ENCODE data around the gene TP53. TPM values are rescaled to one million over a fixed set of nuclear protein-coding genes. Genes with fewer than 3 reads are reported as not detected.

The TP53 gene
- total RNA-seq, 4 donors from 2014 or later, result 37.2 to 77.2 (median 65.2) TPM

- Histone ChIP-seq H3K36me3 (no peaks in the 10 kb centered on the region), H3K27ac (no peak overlapping the region), H3K9me3 (no peaks in the 10 kb centered on the region), H3K4me1 (peaks cover 6% of the 10 kb centered on the region), H3K27me3 (no peaks in the 10 kb centered on the region), H3K4me3 (no peak overlapping the region)
- DNase-seq (ENCODE audit: low spot score in 2 of 2), result no peak
- WGBS, result 44% methylated on average over 6 of the region's 6 CpGs
- TF ChIP-seq POLR2A (IDR thresholded peaks at IDR 0.05) (no peak), CTCF (IDR thresholded peaks at IDR 0.05) (peak in 1 of 2 donors; percentile 43)
Observed at GRCh38 chr17:7632492-7632894, 54.8 kb downstream of the TP53 start.

- no peaks in the 10 kb centered on the region for H3K27me3 ChIP-seq
- H3K9me3 ChIP-seq, result no peaks in the 10 kb centered on the region
- H3K36me3 ChIP-seq, result no peaks in the 10 kb centered on the region
- H3K4me1 ChIP-seq, result peaks cover 9% of the 10 kb centered on the region
- DNase-seq (ENCODE audit: low spot score in 2 of 2), result no peak
- TF ChIP-seq EP300 (IDR thresholded peaks at IDR 0.05) (no peak), POLR2AphosphoS5 (IDR thresholded peaks at IDR 0.05) (no peak), CTCF (IDR thresholded peaks at IDR 0.05) (no peak), POLR2A (IDR thresholded peaks at IDR 0.05) (no peak)
- 82% methylated on average over 11 of the region's 11 CpGs for WGBS
- no peak overlapping the region for H3K4me3 ChIP-seq
- H3K27ac ChIP-seq, result no peak overlapping the region
Observed at GRCh38 chr17:7631398-7632380, 55.6 kb downstream of the TP53 start.

- peaks cover 14% of the 10 kb centered on the region for H3K4me1 ChIP-seq
- no peak for TF ChIP-seq POLR2AphosphoS5 (IDR thresholded peaks at IDR 0.05)
- no peak for TF ChIP-seq POLR2A (IDR thresholded peaks at IDR 0.05)
- TF ChIP-seq CTCF (IDR thresholded peaks at IDR 0.05), result no peak
- TF ChIP-seq EP300 (IDR thresholded peaks at IDR 0.05), result no peak
- no peaks in the 10 kb centered on the region for H3K36me3 ChIP-seq
- H3K27ac ChIP-seq, result no peak within 1 kb of the TSS
- no peak within 1 kb of the TSS for H3K4me3 ChIP-seq
- no peaks in the 10 kb centered on the region for H3K27me3 ChIP-seq
- WGBS, result 93% methylated on average over 8 of the region's 13 CpGs
- no peaks in the 10 kb centered on the region for H3K9me3 ChIP-seq
- no peak for DNase-seq (ENCODE audit: low spot score in 2 of 2)
Observed at GRCh38 chr17:7629939-7630571, 57.2 kb downstream of the TP53 start, which contains the start of gene SHBG. Gene SHBG (plus strand): TSS chr17:7630135. CDS start chr17:7630173, 38 bp downstream.

GRCh38 chr17:7627250-7628121 lies 59.8 kb downstream of the TP53 start, which contains the start of gene SAT2:
Gene SAT2 (minus strand): TSS chr17:7627821. CDS start chr17:7627635, 186 bp downstream.
- TF ChIP-seq POLR2AphosphoS5 (IDR thresholded peaks at IDR 0.05) (no peak), POLR2A (IDR thresholded peaks at IDR 0.05) (peak in 1 of 2 donors; percentile 73), EP300 (IDR thresholded peaks at IDR 0.05) (no peak)
- peak; percentile 97 to 98 for DNase-seq (ENCODE audit: low spot score in 2 of 2)
- H3K9me3 ChIP-seq, result no peaks in the 10 kb centered on the region
- peaks cover 14% of the 10 kb centered on the region for H3K4me1 ChIP-seq
- H3K27me3 ChIP-seq, result no peaks in the 10 kb centered on the region
- H3K27ac ChIP-seq, result peak within 1 kb of the TSS; percentile 83
- no peaks in the 10 kb centered on the region for H3K36me3 ChIP-seq
- WGBS, result under 1% methylated on average over 32 of the region's 54 CpGs
- peak within 1 kb of the TSS; percentile 78 for H3K4me3 ChIP-seq

- DNase-seq (ENCODE audit: low spot score in 2 of 2), result no peak
- H3K36me3 ChIP-seq, result no peaks in the 10 kb centered on the region
- H3K27ac ChIP-seq, result peak overlapping the region; percentile 83
- H3K9me3 ChIP-seq, result no peaks in the 10 kb centered on the region
- 21% methylated on average over 6 of the region's 6 CpGs for WGBS
- TF ChIP-seq CTCF (IDR thresholded peaks at IDR 0.05) (no peak), POLR2AphosphoS5 (IDR thresholded peaks at IDR 0.05) (no peak), POLR2A (IDR thresholded peaks at IDR 0.05) (peak in 1 of 2 donors; percentile 12), EP300 (IDR thresholded peaks at IDR 0.05) (no peak)
- peaks cover 14% of the 10 kb centered on the region for H3K4me1 ChIP-seq
- H3K4me3 ChIP-seq, result peak overlapping the region; percentile 78
- H3K27me3 ChIP-seq, result no peaks in the 10 kb centered on the region
Observed at GRCh38 chr17:7626956-7627249, 60.4 kb downstream of the TP53 start.
